PC-3 (cell line): ENCODE data around the gene EAF2. TPM values are rescaled to one million over a fixed set of nuclear protein-coding genes. Genes with fewer than 3 reads are reported as not detected.
"Not testable (repeated sequence)": the region's sequence is repeated elsewhere in the genome, so short reads cannot be mapped to it uniquely, and the experiment has no call there.

ENCODE experiments used
- ATAC-seq: fragments of 200-7000 bp; cut with Tn5 transposase; 2 replicates; pipeline ENCODE4 v1.9.1; 2020; ENCODE audit warnings: mild to moderate bottlenecking, moderate library complexity
- BruUV-seq: library from RNA; stranded (reverse); fragments of 400-500 nt; replicated peaks from 2 replicates; lab custom pipeline; 2021; lab: Mats Ljungman, UMichigan
- CTCF ChIA-PET: fragments of 300-600 bp; sonication (Branson Sonifier 250); formaldehyde crosslinking; loops from one replicate; lab custom pipeline; 2022; ENCODE audit warnings: antibody characterized with exemption; lab: Charles Lee
- POLR2A ChIA-PET: fragments of 300-600 bp; sonication (Branson Sonifier 250); formaldehyde crosslinking; loops from one replicate; lab custom pipeline; 2022; ENCODE audit warnings: antibody characterized with exemption; ENCODE audit not compliant: unreplicated experiment; lab: Charles Lee
- DNase-seq: peaks from one replicate; pipeline ENCODE4 v3.0.0-alpha.2; 2015
- H2AFZ ChIP-seq: fragments of 300-600 bp; sonication (generic); 2 replicates; pipeline ENCODE4 v1.6.0; 2016; ENCODE audit warnings: antibody characterized with exemption, low read length
- H3F3A ChIP-seq: fragments of 300-600 bp; sonication (generic); one replicate; pipeline ENCODE4 v1.6.0; 2017; ENCODE audit warnings: antibody characterized with exemption, low read length, control low read depth, mild to moderate bottlenecking; ENCODE audit not compliant: unreplicated experiment
- H3K27ac ChIP-seq: fragments of 300-600 bp; sonication (generic); 2 replicates; pipeline ENCODE4 v1.5.1; 2016; ENCODE audit warnings: mild to moderate bottlenecking, low read length
- H3K27me3 ChIP-seq: fragments of 300-600 bp; sonication (generic); 2 replicates; pipeline ENCODE4 v1.6.1; 2016; ENCODE audit warnings: low read length, mixed read lengths
- H3K36me3 ChIP-seq: fragments of 300-600 bp; sonication (generic); 2 replicates; pipeline ENCODE4 v1.6.1; 2016; ENCODE audit warnings: low read depth, mixed run types, low read length, mixed read lengths
- H3K4me1 ChIP-seq: fragments of 300-600 bp; sonication (generic); 2 replicates; pipeline ENCODE4 v1.5.1; 2016; ENCODE audit warnings: low read length; ENCODE audit not compliant: insufficient read depth
- H3K4me2 ChIP-seq: fragments of 300-600 bp; sonication (generic); 2 replicates; pipeline ENCODE4 v1.6.0; 2016; ENCODE audit warnings: low read length
- H3K4me3 ChIP-seq: fragments of 300-600 bp; sonication (generic); 2 replicates; pipeline ENCODE4 v1.5.1; 2016; ENCODE audit warnings: mild to moderate bottlenecking, low read length, mixed read lengths
- H3K79me2 ChIP-seq: fragments of 300-600 bp; sonication (generic); 2 replicates; pipeline ENCODE4 v1.6.1; 2017; ENCODE audit warnings: low read length, mixed read lengths
- H3K9ac ChIP-seq: fragments of 300-600 bp; sonication (generic); 2 replicates; pipeline ENCODE4 v1.6.0; 2016; ENCODE audit warnings: mild to moderate bottlenecking, low read length
- H3K9me2 ChIP-seq: fragments of 300-600 bp; sonication (generic); replicated peaks from 2 replicates; pipeline ENCODE4 v1.6.1; 2016; ENCODE audit warnings: mixed run types, low read length, mixed read lengths
- H3K9me3 ChIP-seq: fragments of 300-600 bp; sonication (generic); 2 replicates; pipeline ENCODE4 v1.6.1; 2016; ENCODE audit warnings: low read length, mixed read lengths
- H4K20me1 ChIP-seq: fragments of 300-600 bp; sonication (generic); 2 replicates; pipeline ENCODE4 v1.6.1; 2016; ENCODE audit warnings: low read length, mixed read lengths
- EZH2 ChIP-seq: fragments of 300-600 bp; sonication (generic); IDR thresholded peaks from one replicate; pipeline ENCODE4 v1.6.1; 2017; ENCODE audit warnings: antibody characterized with exemption, mild to moderate bottlenecking, low read length; ENCODE audit not compliant: unreplicated experiment
- EZH2phosphoT487 ChIP-seq: fragments of 300-600 bp; sonication (generic); IDR thresholded peaks from 2 replicates; pipeline ENCODE4 v1.6.1; 2018; ENCODE audit warnings: mild to moderate bottlenecking, antibody characterized with exemption, low read length, borderline replicate concordance
- intact Hi-C: fragments of 100-400 bp; cut with micrococcal nuclease; formaldehyde crosslinking; loops from 2 replicates; pipeline ENCODE4 v1.9.0; 2023
- total RNA-seq: library from RNA; depleted of rRNA; stranded (reverse); fragments of >200 nt; gene quantifications from 2 replicates; pipeline ENCODE4 v1.2.3, GENCODE V29; 2014
- TF ChIP-seq, protein P1 (sequence below): fragments of 300-600 bp; sonication (generic); conservative IDR thresholded peaks from 2 replicates; pipeline ENCODE4 v1.5.1; 2017; ENCODE audit warnings: antibody characterized with exemption, low read depth, mild to moderate bottlenecking, low read length

EAF2 gene
- total RNA-seq, 1 experiment from 2014 or later: 2.8 TPM

DNA sequence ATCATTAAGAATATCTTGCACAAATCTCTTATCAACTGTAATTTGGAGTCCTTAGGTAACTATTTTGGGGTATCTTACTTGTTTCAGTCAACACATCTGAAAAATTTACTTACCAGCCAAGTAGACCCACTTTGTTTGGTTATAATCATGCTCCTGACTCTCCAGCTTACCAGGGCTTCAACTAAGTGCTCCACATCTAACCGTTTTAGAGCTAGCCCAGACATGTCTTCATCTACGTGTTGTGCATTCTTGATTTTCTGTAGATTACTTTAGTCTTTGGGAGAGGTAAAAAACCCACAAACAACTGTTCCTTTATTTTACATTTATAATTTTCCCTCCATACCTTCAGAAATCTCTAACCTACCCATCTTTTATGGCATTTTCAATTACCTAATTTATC, 17.2 kb downstream of the EAF2 start:
- intact Hi-C loops: loop anchor here (5.0 kb wide), 1 partner anchor 305 kb away; the partner anchor contains the start of gene POLQ
- Histone ChIP-seq H3K27me3 (no peaks in the 10 kb centered on the region), H3K9ac (no peak overlapping the region), H3F3A (no peaks in the 10 kb centered on the region), H3K4me2 (no peak overlapping the region), H3K36me3 (no peaks in the 10 kb centered on the region), H3K27ac (no peak overlapping the region), H3K79me2 (no peaks in the 10 kb centered on the region), H3K4me1 (no peaks in the 10 kb centered on the region), H3K9me2 (no peaks in the 10 kb centered on the region), H2AFZ (no peak overlapping the region), H3K4me3 (no peak overlapping the region), H4K20me1 (no peaks in the 10 kb centered on the region), H3K9me3 (no peaks in the 10 kb centered on the region)
- no peak for TF ChIP-seq EZH2phosphoT487
- TF ChIP-seq, protein P1, sequence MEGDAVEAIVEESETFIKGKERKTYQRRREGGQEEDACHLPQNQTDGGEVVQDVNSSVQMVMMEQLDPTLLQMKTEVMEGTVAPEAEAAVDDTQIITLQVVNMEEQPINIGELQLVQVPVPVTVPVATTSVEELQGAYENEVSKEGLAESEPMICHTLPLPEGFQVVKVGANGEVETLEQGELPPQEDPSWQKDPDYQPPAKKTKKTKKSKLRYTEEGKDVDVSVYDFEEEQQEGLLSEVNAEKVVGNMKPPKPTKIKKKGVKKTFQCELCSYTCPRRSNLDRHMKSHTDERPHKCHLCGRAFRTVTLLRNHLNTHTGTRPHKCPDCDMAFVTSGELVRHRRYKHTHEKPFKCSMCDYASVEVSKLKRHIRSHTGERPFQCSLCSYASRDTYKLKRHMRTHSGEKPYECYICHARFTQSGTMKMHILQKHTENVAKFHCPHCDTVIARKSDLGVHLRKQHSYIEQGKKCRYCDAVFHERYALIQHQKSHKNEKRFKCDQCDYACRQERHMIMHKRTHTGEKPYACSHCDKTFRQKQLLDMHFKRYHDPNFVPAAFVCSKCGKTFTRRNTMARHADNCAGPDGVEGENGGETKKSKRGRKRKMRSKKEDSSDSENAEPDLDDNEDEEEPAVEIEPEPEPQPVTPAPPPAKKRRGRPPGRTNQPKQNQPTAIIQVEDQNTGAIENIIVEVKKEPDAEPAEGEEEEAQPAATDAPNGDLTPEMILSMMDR: 0 out of 2 replicates have a peak, but pooled peaks have one; percentile 11
- no peak for TF ChIP-seq EZH2
- ChIA-PET POLR2A (no interaction called here), CTCF (no interaction called here)
- DNase-seq (no peak), ATAC-seq (no peak)
- no TSS peak for BruUV-seq

DNA sequence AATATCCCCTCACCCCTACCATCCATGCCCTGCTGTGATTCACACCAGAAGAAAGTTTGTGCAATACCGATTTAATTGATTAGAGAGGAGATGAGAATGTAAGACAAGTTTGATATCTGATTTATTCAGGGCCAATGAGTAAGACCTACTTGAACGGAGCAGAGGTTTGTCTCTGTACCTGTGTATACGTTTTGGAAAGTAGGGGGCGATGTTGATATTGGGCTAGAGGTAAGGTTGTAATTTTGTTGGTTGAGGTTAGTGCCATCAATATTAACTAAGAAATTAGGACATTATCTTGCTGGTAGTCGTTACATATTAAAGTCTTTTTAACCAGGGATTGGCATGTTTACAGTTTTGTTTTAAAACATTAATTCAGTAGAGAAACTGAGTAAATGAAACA, 20.5 kb downstream of the EAF2 start:
- Histone ChIP-seq H3K27me3 (no peaks in the 10 kb centered on the region), H3F3A (no peaks in the 10 kb centered on the region), H3K27ac (no peak overlapping the region), H3K4me2 (no peak overlapping the region), H3K4me1 (no peaks in the 10 kb centered on the region), H2AFZ (no peak overlapping the region), H4K20me1 (no peaks in the 10 kb centered on the region), H3K9ac (no peak overlapping the region), H3K79me2 (no peaks in the 10 kb centered on the region), H3K9me2 (no peaks in the 10 kb centered on the region), H3K36me3 (no peaks in the 10 kb centered on the region), H3K9me3 (no peaks in the 10 kb centered on the region), H3K4me3 (no peak overlapping the region)
- POLR2A ChIA-PET: no interaction called here
- CTCF ChIA-PET: no interaction called here
- DNase-seq (peak; percentile 73), ATAC-seq (peak; percentile 72)
- intact Hi-C loops: loop anchor here (1.0 to 5.0 kb wide), 2 partner anchors 257 to 402 kb away; no protein-coding TSS in a partner anchor
- no peak for TF ChIP-seq EZH2phosphoT487
- TF ChIP-seq EZH2: no peak
- TF ChIP-seq, protein P1: peak; percentile 84
- no TSS peak for BruUV-seq

DNA sequence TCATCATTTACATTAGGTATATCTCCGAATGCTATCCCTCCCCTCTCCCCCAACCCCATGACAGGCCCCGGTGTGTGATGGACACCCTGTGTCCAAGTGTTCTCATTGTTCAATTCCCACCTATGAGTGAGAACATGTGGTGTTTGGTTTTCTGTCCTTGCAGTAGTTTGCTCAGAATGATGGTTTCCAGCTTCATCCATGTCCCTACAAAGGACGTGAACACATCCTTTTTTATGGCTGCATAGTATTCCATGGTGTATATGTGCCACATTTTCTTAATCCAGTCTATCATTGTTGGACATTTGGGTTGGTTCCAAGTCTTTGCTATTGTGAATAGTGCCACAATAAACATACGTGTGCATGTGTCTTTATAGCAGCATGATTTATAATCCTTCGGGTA, 22.8 kb downstream of the EAF2 start:
- DNase-seq, H3K79me2 ChIP-seq, H2AFZ ChIP-seq, ATAC-seq, POLR2A ChIA-PET, H3K9me2 ChIP-seq, CTCF ChIA-PET, H3K27me3 ChIP-seq, H4K20me1 ChIP-seq, H3K4me2 ChIP-seq, H3K4me1 ChIP-seq, H3K4me3 ChIP-seq, H3K36me3 ChIP-seq, H3K27ac ChIP-seq, H3K9me3 ChIP-seq, H3F3A ChIP-seq, H3K9ac ChIP-seq, BruUV-seq: not testable (repeated sequence)
- intact Hi-C loops: loop anchor here (5.0 kb wide), 1 partner anchor 400 kb away; no protein-coding TSS in a partner anchor

DNA sequence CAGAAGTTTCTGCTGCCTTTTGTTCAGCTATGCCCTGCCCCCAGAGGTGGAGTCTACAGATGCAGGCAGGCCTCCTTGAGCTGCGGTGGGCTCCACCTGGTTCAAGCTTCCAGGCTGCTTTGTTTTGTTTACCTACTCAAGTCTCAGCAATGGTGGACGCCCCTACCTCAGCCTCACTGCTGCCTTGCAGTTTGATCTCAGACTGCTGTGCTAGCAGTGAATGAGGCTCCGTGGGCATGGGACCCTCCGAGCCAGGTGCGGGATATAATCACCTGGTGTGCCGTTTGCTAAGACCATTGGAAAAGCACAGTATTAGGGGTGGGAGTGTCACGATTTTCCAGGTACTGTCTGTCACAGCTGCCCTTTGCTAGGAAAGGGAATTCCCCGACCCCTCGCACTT, 28.2 kb downstream of the EAF2 start:
- BruUV-seq, H3K4me3 ChIP-seq, H3K9me2 ChIP-seq, H4K20me1 ChIP-seq, H3F3A ChIP-seq, CTCF ChIA-PET, ATAC-seq, H3K9me3 ChIP-seq, DNase-seq, H2AFZ ChIP-seq, H3K27ac ChIP-seq, H3K4me2 ChIP-seq, POLR2A ChIA-PET, H3K4me1 ChIP-seq, H3K27me3 ChIP-seq, H3K9ac ChIP-seq, H3K36me3 ChIP-seq, intact Hi-C loops, H3K79me2 ChIP-seq: not testable (repeated sequence)
